ENCODE data around the gene TNK1.

Gene TNK1

DNA sequence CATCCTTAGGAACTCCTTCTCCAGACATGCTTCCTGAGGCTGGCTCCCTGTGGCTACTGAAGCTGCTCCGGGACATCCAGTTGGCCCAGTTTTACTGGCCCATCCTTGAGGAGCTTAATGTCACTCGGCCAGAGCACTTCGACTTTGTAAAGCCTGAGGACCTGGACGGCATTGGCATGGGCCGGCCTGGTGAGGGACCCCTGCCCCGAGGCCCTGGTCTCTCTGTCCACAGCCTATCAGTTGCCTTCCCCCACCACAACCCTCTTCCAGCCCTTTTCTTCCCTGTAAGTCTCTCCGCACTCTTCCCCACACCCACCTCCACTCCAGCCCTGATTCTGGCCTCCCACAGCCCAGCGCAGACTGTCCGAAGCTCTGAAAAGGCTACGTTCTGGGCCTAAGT lies 2.0 kb downstream of the TNK1 start:
- Histone ChIP-seq H3K36me3 (ENCODE audit: insufficient read depth, low read length) (peaks cover 2% of the 10 kb centered on the region; the same call in 1 of the 2 replicates), H3K27me3 (ENCODE audit: insufficient read depth, low read length) (peaks cover 8% of the 10 kb centered on the region; the same call in 1 of the 2 replicates), H3K9me3 (ENCODE audit: low read length) (peaks cover 9% of the 10 kb centered on the region), H4K20me1 (ENCODE audit: insufficient read depth, low read length) (no peaks in the 10 kb centered on the region), H3K4me1 (ENCODE audit: insufficient read depth, low read length, severe bottlenecking) (peaks cover 18% of the 10 kb centered on the region), H3K4me2 (ENCODE audit: low read length) (no peak overlapping the region), H3K9me2 (ENCODE audit: low read depth, low read length) (no peaks in the 10 kb centered on the region), H3K4me3 (ENCODE audit: low read depth, low read length, poor library complexity, severe bottlenecking) (no peak overlapping the region), H3K9ac (ENCODE audit: low read length) (no peak overlapping the region), H3F3A (ENCODE audit: insufficient read depth, low read length) (no peaks in the 10 kb centered on the region), H2AFZ (ENCODE audit: low read length) (no peak overlapping the region), H3K79me2 (ENCODE audit: insufficient read depth, low read length) (no peaks in the 10 kb centered on the region), H3K27ac (ENCODE audit: low read depth, low read length, poor library complexity, severe bottlenecking) (no peak overlapping the region)
- TF ChIP-seq, protein P1, sequence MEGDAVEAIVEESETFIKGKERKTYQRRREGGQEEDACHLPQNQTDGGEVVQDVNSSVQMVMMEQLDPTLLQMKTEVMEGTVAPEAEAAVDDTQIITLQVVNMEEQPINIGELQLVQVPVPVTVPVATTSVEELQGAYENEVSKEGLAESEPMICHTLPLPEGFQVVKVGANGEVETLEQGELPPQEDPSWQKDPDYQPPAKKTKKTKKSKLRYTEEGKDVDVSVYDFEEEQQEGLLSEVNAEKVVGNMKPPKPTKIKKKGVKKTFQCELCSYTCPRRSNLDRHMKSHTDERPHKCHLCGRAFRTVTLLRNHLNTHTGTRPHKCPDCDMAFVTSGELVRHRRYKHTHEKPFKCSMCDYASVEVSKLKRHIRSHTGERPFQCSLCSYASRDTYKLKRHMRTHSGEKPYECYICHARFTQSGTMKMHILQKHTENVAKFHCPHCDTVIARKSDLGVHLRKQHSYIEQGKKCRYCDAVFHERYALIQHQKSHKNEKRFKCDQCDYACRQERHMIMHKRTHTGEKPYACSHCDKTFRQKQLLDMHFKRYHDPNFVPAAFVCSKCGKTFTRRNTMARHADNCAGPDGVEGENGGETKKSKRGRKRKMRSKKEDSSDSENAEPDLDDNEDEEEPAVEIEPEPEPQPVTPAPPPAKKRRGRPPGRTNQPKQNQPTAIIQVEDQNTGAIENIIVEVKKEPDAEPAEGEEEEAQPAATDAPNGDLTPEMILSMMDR (IDR thresholded peaks at IDR 0.05; ENCODE audit: low read length) = no peak
- no peak for TF ChIP-seq EZH2 (IDR thresholded peaks at IDR 0.05; ENCODE audit: borderline replicate concordance, low read length)

DNA sequence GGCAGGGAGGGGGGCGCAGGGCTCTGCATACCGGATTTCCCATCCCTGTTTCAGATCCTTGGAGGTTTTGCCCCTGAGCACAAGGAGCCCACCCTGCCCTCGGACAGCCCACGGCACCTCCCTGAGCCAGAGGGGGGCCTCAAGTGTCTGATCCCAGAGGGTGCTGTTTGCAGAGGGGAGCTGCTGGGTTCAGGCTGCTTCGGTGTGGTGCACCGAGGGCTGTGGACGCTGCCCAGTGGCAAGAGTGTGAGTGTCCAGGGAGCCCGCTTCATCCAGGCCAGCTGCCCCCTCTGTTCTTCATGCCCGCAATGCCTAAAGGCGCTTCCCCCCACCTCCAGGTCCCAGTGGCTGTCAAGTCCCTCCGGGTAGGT lies 2.5 kb downstream of the TNK1 start:
- Histone ChIP-seq H3F3A (ENCODE audit: insufficient read depth, low read length) (no peaks in the 10 kb centered on the region), H3K27ac (ENCODE audit: low read depth, low read length, poor library complexity, severe bottlenecking) (no peak overlapping the region), H3K36me3 (ENCODE audit: insufficient read depth, low read length) (peaks cover 4% of the 10 kb centered on the region; the same call in 1 of the 2 replicates), H3K9me2 (ENCODE audit: low read depth, low read length) (no peaks in the 10 kb centered on the region), H3K9me3 (ENCODE audit: low read length) (peaks cover 9% of the 10 kb centered on the region), H4K20me1 (ENCODE audit: insufficient read depth, low read length) (no peaks in the 10 kb centered on the region), H3K9ac (ENCODE audit: low read length) (peak overlapping the region; percentile 72; the same call in 1 of the 2 replicates), H3K79me2 (ENCODE audit: insufficient read depth, low read length) (no peaks in the 10 kb centered on the region), H3K4me1 (ENCODE audit: insufficient read depth, low read length, severe bottlenecking) (peaks cover 18% of the 10 kb centered on the region), H3K4me3 (ENCODE audit: low read depth, low read length, poor library complexity, severe bottlenecking) (peak overlapping the region; percentile 68), H2AFZ (ENCODE audit: low read length) (no peak overlapping the region), H3K27me3 (ENCODE audit: insufficient read depth, low read length) (peaks cover 8% of the 10 kb centered on the region; the same call in 1 of the 2 replicates), H3K4me2 (ENCODE audit: low read length) (peak overlapping the region; percentile 91)
- TF ChIP-seq, protein P1 (IDR thresholded peaks at IDR 0.05; ENCODE audit: low read length) = no peak
- TF ChIP-seq EZH2 (IDR thresholded peaks at IDR 0.05; ENCODE audit: borderline replicate concordance, low read length) = no peak

DNA sequence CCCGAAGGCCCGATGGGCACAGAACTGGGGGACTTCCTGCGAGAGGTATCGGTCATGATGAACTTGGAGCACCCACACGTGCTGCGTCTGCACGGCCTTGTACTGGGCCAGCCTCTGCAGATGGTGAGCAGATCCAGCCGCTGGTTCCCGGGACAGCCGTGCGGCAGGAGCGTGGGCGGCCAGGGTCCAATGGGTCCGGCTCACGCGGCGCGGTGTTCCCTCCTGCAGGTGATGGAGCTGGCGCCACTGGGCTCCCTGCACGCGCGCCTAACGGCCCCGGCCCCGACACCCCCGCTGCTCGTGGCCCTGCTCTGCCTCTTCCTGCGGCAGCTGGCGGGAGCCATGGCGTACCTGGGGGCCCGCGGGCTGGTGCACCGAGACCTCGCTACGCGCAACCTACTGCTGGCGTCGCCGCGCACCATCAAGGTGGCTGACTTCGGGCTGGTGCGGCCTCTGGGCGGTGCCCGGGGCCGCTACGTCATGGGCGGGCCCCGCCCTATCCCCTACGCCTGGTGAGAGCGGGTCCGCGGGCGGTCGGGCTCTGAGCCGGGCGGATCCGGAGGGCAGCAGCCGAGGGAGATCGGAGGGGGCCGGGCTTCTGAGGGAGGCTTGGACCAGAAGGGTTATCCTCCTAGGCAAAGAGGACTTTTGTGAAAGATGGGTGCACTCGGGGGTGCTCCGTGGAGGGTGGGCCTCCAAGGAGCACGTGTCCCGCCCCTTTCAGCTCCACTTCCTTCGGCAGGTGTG lies 3.0 kb downstream of the TNK1 start:
- Histone ChIP-seq H3F3A (ENCODE audit: insufficient read depth, low read length) (no peaks in the 10 kb centered on the region), H3K27me3 (ENCODE audit: insufficient read depth, low read length) (peaks cover 8% of the 10 kb centered on the region; the same call in 1 of the 2 replicates), H3K9me3 (ENCODE audit: low read length) (peaks cover 9% of the 10 kb centered on the region), H4K20me1 (ENCODE audit: insufficient read depth, low read length) (no peaks in the 10 kb centered on the region), H3K36me3 (ENCODE audit: insufficient read depth, low read length) (peaks cover 4% of the 10 kb centered on the region; the same call in 1 of the 2 replicates), H3K4me1 (ENCODE audit: insufficient read depth, low read length, severe bottlenecking) (peaks cover 18% of the 10 kb centered on the region), H2AFZ (ENCODE audit: low read length) (0 out of 2 replicates have a peak overlapping the region, but pooled peaks have one; percentile 8), H3K27ac (ENCODE audit: low read depth, low read length, poor library complexity, severe bottlenecking) (peak overlapping the region; percentile 1), H3K9ac (ENCODE audit: low read length) (peak overlapping the region; percentile 72), H3K4me2 (ENCODE audit: low read length) (peak overlapping the region; percentile 91), H3K9me2 (ENCODE audit: low read depth, low read length) (no peaks in the 10 kb centered on the region), H3K4me3 (ENCODE audit: low read depth, low read length, poor library complexity, severe bottlenecking) (peak overlapping the region; percentile 68), H3K79me2 (ENCODE audit: insufficient read depth, low read length) (no peaks in the 10 kb centered on the region)
- TF ChIP-seq, protein P1 (IDR thresholded peaks at IDR 0.05; ENCODE audit: low read length) = no peak
- no peak for TF ChIP-seq EZH2 (IDR thresholded peaks at IDR 0.05; ENCODE audit: borderline replicate concordance, low read length)
